ENCODE results near the gene NTHL1. TPM values are rescaled to one million over a fixed set of nuclear protein-coding genes. Genes with fewer than 3 reads are reported as not detected.

The NTHL1 gene
- total and polyA plus RNA-seq, 2 of the 13 experiments (the other 11 are each of a cell fraction or from before 2014, with no cell fraction given), result 47.5 to 64.9 TPM

GRCh38 chr16:2040787-2041522 lies 6.7 kb downstream of the NTHL1 start:
- Histone ChIP-seq H3K9ac (ENCODE audit: insufficient read depth, low read depth, low read length) (peak overlapping the region; percentile 26; the same call in 1 of the 2 replicates), H2AFZ (ENCODE audit: low read length) (no peak overlapping the region), H3K4me1 (ENCODE audit: insufficient read depth, low read length) (peaks cover 65% of the 10 kb centered on the region), H3K9me3 (ENCODE audit: low read length) (no peaks in the 10 kb centered on the region), H3K79me2 (ENCODE audit: insufficient read depth, low read length) (peaks cover 2% of the 10 kb centered on the region), H3K27me3 (ENCODE audit: control insufficient read depth in 1 of 2, insufficient read depth in 2 of 2, low read length in 2 of 2) (no peaks in the 10 kb centered on the region), H3K4me2 (ENCODE audit: low read depth, low read length) (no peak overlapping the region; the same call in 1 of the 2 replicates), H4K20me1 (ENCODE audit: insufficient read depth, low read length) (no peaks in the 10 kb centered on the region), H3K27ac (ENCODE audit: extremely low read length, insufficient read depth, low read length) (peak overlapping the region; percentile 86), H3K36me3 (replicated peaks in 1 of 2; ENCODE audit: control insufficient read depth in 1 of 2, insufficient read depth in 2 of 2, low read length in 2 of 2) (peaks cover 4 to 6% of the 10 kb centered on the region in 2 experiments), H3K4me3 (replicated peaks in 1 of 3; ENCODE audit: insufficient read depth in 1 of 3, low read depth in 2 of 3, low read length in 3 of 3) (no peak overlapping the region; a peak in 1 of 6 replicates)
- DNase-seq (ENCODE audit: low spot score) (no peak), ATAC-seq (no peak), FAIRE-seq (no peak)
- in situ Hi-C loops (cut with HindIII; ENCODE audit: extremely low pct_ligation_motif_present, low pct_unique_long_range_greater_than_20kb) (no loop called here), intact Hi-C loops (cut with micrococcal nuclease; ENCODE audit: unreplicated experiment) (no loop called here)
- ChIA-PET POLR2A (interaction anchor here (2.2 to 4.8 kb wide), 3 partner anchors 16 to 114 kb away, joined by 9 to 62 read pairs (median 15); partner anchors contain the start of genes NHERF2, RPS2 and TRAF7), CTCF (ENCODE audit: low intra/inter-chr PET ratio, low total read pairs) (no interaction called here)
- WGBS (ENCODE audit: low lambda C conversion rate), result 83% methylated on average over 3 of the region's 20 CpGs
- no TSS peak for BruUV-seq (replicated peaks)
- TF ChIP-seq NFRKB (IDR thresholded peaks at IDR 0.05) (no peak), MAZ (IDR thresholded peaks at IDR 0.05; ENCODE audit: borderline replicate concordance, low read depth, low read length) (no peak), MAZ (CRISPR knock-in tag; IDR thresholded peaks at IDR 0.05; ENCODE audit: low read depth) (no peak), TP53 (CRISPR knock-in tag; conservative IDR thresholded peaks at IDR 0.05) (no peak), AKAP8 (CRISPR knock-in tag; IDR thresholded peaks at IDR 0.05) (0 out of 2 replicates have a peak, but pooled peaks have one; percentile 33), ZNF768 (CRISPR knock-in tag; IDR thresholded peaks at IDR 0.05) (no peak), ZNF503 (CRISPR knock-in tag; IDR thresholded peaks at IDR 0.05) (no peak), POLR2A (IDR thresholded peaks at IDR 0.05; ENCODE audit: insufficient read depth in 1 of 2, low read depth in 2 of 2, low read length in 2 of 2) (0 out of 4 replicates have a peak, but pooled peaks of 1 of the 2 experiments have one; percentile 22), AGO1 (IDR thresholded peaks at IDR 0.05; ENCODE audit: low read depth, low read length, poor library complexity, severe bottlenecking) (peak; percentile 69), ZNF18 (CRISPR knock-in tag; IDR thresholded peaks at IDR 0.05; ENCODE audit: insufficient replicate concordance) (no peak), RBFOX2 (IDR thresholded peaks at IDR 0.05; ENCODE audit: low read depth, low read length) (peak; percentile 60), HES4 (CRISPR knock-in tag; IDR thresholded peaks at IDR 0.05; ENCODE audit: borderline replicate concordance) (0 out of 2 replicates have a peak, but pooled peaks have one; percentile 26), AGO2 (optimal IDR thresholded peaks at IDR 0.05; ENCODE audit: low read depth, low read length) (peak; percentile 76), ZBTB33 (CRISPR knock-in tag; IDR thresholded peaks at IDR 0.05) (peak; percentile 52; the same call in 1 of the 2 replicates), ZBTB7A (CRISPR knock-in tag; IDR thresholded peaks at IDR 0.05) (0 out of 2 replicates have a peak, but pooled peaks have one; percentile 44)
